Stimulated activated CD4-positive, alpha-beta T cell treated with anti-CD3 and anti-CD28 coated beads, Interleukin-1b, Interleukin-23, amount 100 ng/mL, for 24 hours (primary cell): ENCODE data around the gene ITPRID2.

ENCODE experiments used
- DNase-seq, 4 experiments: peaks; one replicate each; pipeline ENCODE4 v3.0.0-alpha.2; 2020; ENCODE audit warnings: low read depth in 4 of 4, low spot score in 1 of 4

ITPRID2 gene

GRCh38 chr2:181879295-181879694 is 12.2 kb upstream of the ITPRID2 start:
- DNase-seq, result no peak

GRCh38 chr2:181882246-181883020 is 9.1 kb upstream of the ITPRID2 start:
- no peak for DNase-seq

GRCh38 chr2:181884601-181885000 is 6.9 kb upstream of the ITPRID2 start:
- DNase-seq, result no peak

- no peak for DNase-seq
These were observed 6.4 kb upstream of the ITPRID2 start for GRCh38 chr2:181885096-181885495.

- no peak for DNase-seq
These were observed 5.3 kb upstream of the ITPRID2 start for GRCh38 chr2:181886192-181886591.

GRCh38 chr2:181887045-181887444 is 4.5 kb upstream of the ITPRID2 start:
- DNase-seq, result no peak

- DNase-seq, result no peak
These were observed 1.8 kb upstream of the ITPRID2 start for GRCh38 chr2:181889776-181890175.

- DNase-seq, result no peak
These were observed 1.3 kb upstream of the ITPRID2 start for GRCh38 chr2:181890271-181890670.

GRCh38 chr2:181891966-181892798 is 652 bp downstream of the ITPRID2 start:
- DNase-seq, result peak; percentile 10 to 34 (median 28)

- no peak for DNase-seq
These were observed 1.4 kb downstream of the ITPRID2 start for GRCh38 chr2:181892799-181893435.

GRCh38 chr2:181894381-181894780 is 2.9 kb downstream of the ITPRID2 start:
- no peak for DNase-seq

- DNase-seq, result no peak
These were observed 4.3 kb downstream of the ITPRID2 start for GRCh38 chr2:181895818-181896217.

- no peak for DNase-seq
These were observed 4.8 kb downstream of the ITPRID2 start for GRCh38 chr2:181896286-181896685.

GRCh38 chr2:181900007-181900651 is 8.6 kb downstream of the ITPRID2 start:
- no peak for DNase-seq

- DNase-seq, result no peak
These were observed 11.1 kb downstream of the ITPRID2 start for GRCh38 chr2:181902625-181903024.

GRCh38 chr2:181904022-181904632 is 12.6 kb downstream of the ITPRID2 start:
- DNase-seq, result no peak

GRCh38 chr2:181907057-181907456 is 15.5 kb downstream of the ITPRID2 start:
- DNase-seq, result no peak

GRCh38 chr2:181907635-181908034 is 16.1 kb downstream of the ITPRID2 start:
- DNase-seq, result no peak

- DNase-seq, result no peak
These were observed 18.7 kb downstream of the ITPRID2 start for GRCh38 chr2:181910028-181910831.

GRCh38 chr2:181911830-181912229 is 20.3 kb downstream of the ITPRID2 start:
- DNase-seq, result no peak
